Loucy (cell line): ENCODE results near the gene TUBA4A.

Experiments
- H2AFZ ChIP-seq: fragments of 200-600 bp; sonication (generic); 2 replicates; pipeline ENCODE4 v1.6.0; 2016; ENCODE audit warnings: antibody characterized with exemption, mild to moderate bottlenecking, low read length, moderate library complexity
- H3F3A ChIP-seq: fragments of 200-600 bp; 2 replicates; pipeline ENCODE4 v1.6.0; 2016; ENCODE audit warnings: antibody characterized with exemption, low read depth, mild to moderate bottlenecking
- H3K27me3 ChIP-seq: fragments of 200-600 bp; sonication (generic); 2 replicates; pipeline ENCODE4 v1.6.1; 2014; ENCODE audit warnings: low read length, mild to moderate bottlenecking; ENCODE audit not compliant: insufficient read depth, poor library complexity, severe bottlenecking
- H3K36me3 ChIP-seq: fragments of 200-600 bp; sonication (generic); 2 replicates; pipeline ENCODE4 v1.6.1; 2016; ENCODE audit warnings: low read length; ENCODE audit not compliant: insufficient read depth
- H3K4me1 ChIP-seq: fragments of 200-600 bp; sonication (generic); 2 replicates; pipeline ENCODE4 v1.5.1; 2014; ENCODE audit warnings: low read length, mild to moderate bottlenecking; ENCODE audit not compliant: insufficient read depth, poor library complexity, severe bottlenecking
- H3K4me2 ChIP-seq: fragments of 200-600 bp; sonication (generic); 2 replicates; pipeline ENCODE4 v1.6.0; 2014; ENCODE audit warnings: antibody characterized with exemption, low read length, low read depth, mild to moderate bottlenecking; ENCODE audit not compliant: poor library complexity, severe bottlenecking
- H3K4me3 ChIP-seq: fragments of 200-600 bp; sonication (generic); 2 replicates; pipeline ENCODE4 v1.5.1; 2014; ENCODE audit warnings: low read length, mild to moderate bottlenecking, mixed read lengths; ENCODE audit not compliant: poor library complexity, severe bottlenecking
- H3K79me2 ChIP-seq: fragments of 200-600 bp; sonication (generic); 2 replicates; pipeline ENCODE4 v1.6.1; 2014; ENCODE audit warnings: low read length; ENCODE audit not compliant: insufficient read depth
- H3K9ac ChIP-seq: fragments of 200-600 bp; sonication (generic); 2 replicates; pipeline ENCODE4 v1.6.0; 2014; ENCODE audit warnings: mild to moderate bottlenecking, low read depth, low read length, moderate library complexity; ENCODE audit not compliant: poor library complexity, severe bottlenecking
- H3K9me2 ChIP-seq: fragments of 200-600 bp; sonication (generic); replicated peaks from 2 replicates; pipeline ENCODE4 v1.6.1; 2016; ENCODE audit warnings: low read depth, low read length, mixed read lengths
- H3K9me3 ChIP-seq: fragments of 200-600 bp; sonication (generic); 2 replicates; pipeline ENCODE4 v1.6.1; 2014; ENCODE audit warnings: mild to moderate bottlenecking, antibody characterized with exemption, low read length, low read depth; ENCODE audit not compliant: insufficient read depth
- H4K20me1 ChIP-seq: fragments of 200-600 bp; sonication (generic); 2 replicates; pipeline ENCODE4 v1.6.0; 2014; ENCODE audit warnings: antibody characterized with exemption, low read length, mild to moderate bottlenecking; ENCODE audit not compliant: insufficient read depth, poor library complexity, severe bottlenecking
- CTCF ChIP-seq: fragments of 200-600 bp; sonication (generic); conservative IDR thresholded peaks from 2 replicates; pipeline ENCODE4 v1.5.1; 2014; ENCODE audit warnings: mild to moderate bottlenecking, antibody characterized with exemption, low read length
- EZH2phosphoT487 ChIP-seq: fragments of 200-600 bp; IDR thresholded peaks from 2 replicates; pipeline ENCODE4 v1.6.1; 2018; ENCODE audit warnings: antibody characterized with exemption, mild to moderate bottlenecking, moderate library complexity, borderline replicate concordance

Gene TUBA4A

GRCh38 chr2:219282943-219283581 lies 29.3 kb upstream of the TUBA4A start:
- no peak for TF ChIP-seq EZH2phosphoT487
- TF ChIP-seq CTCF, result no peak
- peaks cover 6% of the 10 kb centered on the region; the same call in 1 of the 2 replicates for H3K79me2 ChIP-seq
- no peaks in the 10 kb centered on the region for H3K27me3 ChIP-seq
- H2AFZ ChIP-seq, result no peak overlapping the region
- no peak overlapping the region for H3K4me3 ChIP-seq
- H3K9me3 ChIP-seq, result no peaks in the 10 kb centered on the region
- H3K36me3 ChIP-seq, result no peaks in the 10 kb centered on the region; the same call in 1 of the 2 replicates
- no peak overlapping the region for H3K9ac ChIP-seq
- peaks cover 6% of the 10 kb centered on the region for H4K20me1 ChIP-seq
- H3K4me1 ChIP-seq, result peaks cover 18% of the 10 kb centered on the region
- no peaks in the 10 kb centered on the region for H3K9me2 ChIP-seq
- no peaks in the 10 kb centered on the region for H3F3A ChIP-seq
- H3K4me2 ChIP-seq, result no peak overlapping the region

- H3K9ac ChIP-seq, result no peak overlapping the region
- no peaks in the 10 kb centered on the region for H3K9me2 ChIP-seq
- H4K20me1 ChIP-seq, result peaks cover 6% of the 10 kb centered on the region
- TF ChIP-seq EZH2phosphoT487 (no peak), CTCF (no peak)
- no peak overlapping the region for H3K4me2 ChIP-seq
- H3K27me3 ChIP-seq, result no peaks in the 10 kb centered on the region
- H2AFZ ChIP-seq, result no peak overlapping the region
- H3K4me3 ChIP-seq, result no peak overlapping the region
- H3K9me3 ChIP-seq, result no peaks in the 10 kb centered on the region
- no peaks in the 10 kb centered on the region for H3F3A ChIP-seq
- H3K36me3 ChIP-seq, result no peaks in the 10 kb centered on the region; the same call in 1 of the 2 replicates
- peaks cover 6% of the 10 kb centered on the region; the same call in 1 of the 2 replicates for H3K79me2 ChIP-seq
- peaks cover 21% of the 10 kb centered on the region for H3K4me1 ChIP-seq
These were observed 28.7 kb upstream of the TUBA4A start for GRCh38 chr2:219282375-219282774.

GRCh38 chr2:219281588-219281987 lies 27.9 kb upstream of the TUBA4A start:
- Histone ChIP-seq H3K36me3 (no peaks in the 10 kb centered on the region; the same call in 1 of the 2 replicates), H3K4me3 (no peak overlapping the region), H3K9me3 (no peaks in the 10 kb centered on the region), H4K20me1 (peaks cover 6% of the 10 kb centered on the region), H3K4me1 (peaks cover 23% of the 10 kb centered on the region), H3F3A (no peaks in the 10 kb centered on the region), H3K9me2 (no peaks in the 10 kb centered on the region), H3K4me2 (no peak overlapping the region), H3K9ac (no peak overlapping the region), H3K27me3 (no peaks in the 10 kb centered on the region), H2AFZ (no peak overlapping the region), H3K79me2 (peaks cover 6% of the 10 kb centered on the region; the same call in 1 of the 2 replicates)
- TF ChIP-seq CTCF (no peak), EZH2phosphoT487 (no peak)
